ENCODE results near the gene FNDC5. TPM values are rescaled to one million over a fixed set of nuclear protein-coding genes. Genes with fewer than 3 reads are reported as not detected.

The FNDC5 gene
- total RNA-seq, 6 experiments from 2014 or later, result 1.0 to 8.3 (median 2.4) TPM

- intact Hi-C loops (cut with DNase I), result no loop called here
- WGBS (ENCODE audit: insufficient coverage, low coverage, low lambda C conversion rate, missing lambda C conversion rate), result no CpG with 5 or more reads among the region's 6 CpGs
- Histone ChIP-seq H3K4me1 (peaks cover 0 to 11% (median 0%) of the 10 kb centered on the region in 4 donors), H3K27me3 (no peaks in the 10 kb centered on the region), H3K36me3 (no peaks in the 10 kb centered on the region), H3K4me3 (no peak overlapping the region), H3K27ac (no peak overlapping the region), H3K9me3 (no peaks in the 10 kb centered on the region)
- ATAC-seq, result no peak
- TF ChIP-seq CTCF (IDR thresholded peaks at IDR 0.05) (no peak), POLR2A (IDR thresholded peaks at IDR 0.05) (no peak)
- DNase-seq, result peak in 1 of 3 donors; percentile 47
Observed at GRCh38 chr1:32894681-32895080, 24.0 kb upstream of the FNDC5 start.

GRCh38 chr1:32894019-32894600, 23.4 kb upstream of the FNDC5 start:
- ATAC-seq (no peak), DNase-seq (peak in 1 of 3 donors; percentile 18)
- Histone ChIP-seq H3K36me3 (no peaks in the 10 kb centered on the region), H3K9me3 (no peaks in the 10 kb centered on the region), H3K4me3 (no peak overlapping the region), H3K4me1 (peaks cover 0 to 11% (median 0%) of the 10 kb centered on the region in 4 donors), H3K27me3 (no peaks in the 10 kb centered on the region), H3K27ac (no peak overlapping the region)
- TF ChIP-seq CTCF (IDR thresholded peaks at IDR 0.05) (no peak), POLR2A (IDR thresholded peaks at IDR 0.05) (no peak)
- WGBS (ENCODE audit: insufficient coverage, low coverage, low lambda C conversion rate, missing lambda C conversion rate), result 68% methylated on average over 3 of the region's 8 CpGs
- intact Hi-C loops (cut with DNase I), result no loop called here

GRCh38 chr1:32893198-32894018, 22.7 kb upstream of the FNDC5 start:
- H3K27ac ChIP-seq, result no peak overlapping the region
- H3K27me3 ChIP-seq, result no peaks in the 10 kb centered on the region
- TF ChIP-seq POLR2A (IDR thresholded peaks at IDR 0.05) (no peak), CTCF (IDR thresholded peaks at IDR 0.05) (peak in 2 of 4 donors; percentile 8 to 14)
- no peaks in the 10 kb centered on the region for H3K36me3 ChIP-seq
- peak in 1 of 3 donors; percentile 54 for DNase-seq
- H3K4me1 ChIP-seq, result peaks cover 0 to 11% (median 0%) of the 10 kb centered on the region in 4 donors
- intact Hi-C loops (cut with DNase I), result no loop called here
- peak overlapping the region; percentile 12 to 24 (median 21) for H3K4me3 ChIP-seq
- ATAC-seq, result peak in 2 of 4 donors; percentile 36 to 41
- 15% methylated on average over 14 of the region's 58 CpGs for WGBS (ENCODE audit: insufficient coverage, low coverage, low lambda C conversion rate, missing lambda C conversion rate)
- H3K9me3 ChIP-seq, result no peaks in the 10 kb centered on the region

GRCh38 chr1:32892368-32893197, 21.9 kb upstream of the FNDC5 start:
- no peak overlapping the region for H3K27ac ChIP-seq
- 26% methylated on average over 23 of the region's 49 CpGs for WGBS (ENCODE audit: insufficient coverage, low coverage, low lambda C conversion rate, missing lambda C conversion rate)
- DNase-seq (no peak), ATAC-seq (no peak)
- intact Hi-C loops (cut with DNase I), result no loop called here
- no peaks in the 10 kb centered on the region for H3K27me3 ChIP-seq
- peak; percentile 18 to 34 (median 25) for TF ChIP-seq CTCF (IDR thresholded peaks at IDR 0.05)
- no peak for TF ChIP-seq POLR2A (IDR thresholded peaks at IDR 0.05)
- no peaks in the 10 kb centered on the region for H3K36me3 ChIP-seq
- H3K4me3 ChIP-seq, result peak overlapping the region; percentile 12 to 24 (median 21)
- H3K4me1 ChIP-seq, result peaks cover 0 to 11% (median 0%) of the 10 kb centered on the region in 4 donors
- H3K9me3 ChIP-seq, result no peaks in the 10 kb centered on the region

Data from right lobe of liver (tissue), 6 donors.